Spleen (tissue), 7 donors: Measurements from ENCODE around the gene EFCAB9.

Experiments
- POLR2A ChIP-seq, 3 donors: fragments of 450-650 bp; IDR thresholded peaks; one replicate each; pipeline ENCODE4 v1.5.1; 2017; ENCODE audit warnings: antibody characterized with exemption in 3 of 3, mild to moderate bottlenecking in 1 of 3
- POLR2AphosphoS5 ChIP-seq, 3 donors: sonication (generic); formaldehyde crosslinking; IDR thresholded peaks; one replicate each; pipeline ENCODE4 v1.5.1; 2017; ENCODE audit warnings: antibody characterized with exemption in 3 of 3
- TF ChIP-seq, protein P1 (sequence below), 11 experiments: fragments of 200-600 bp in 7 of 11; fragments of 450-650 bp in 4 of 11; sonication (generic) in 4 of 11; IDR thresholded peaks in 8 of 11; conservative IDR thresholded peaks in 3 of 11; 1 replicate in 7 of 11; 2 replicates in 4 of 11; pipeline versions ENCODE4 v1.4.0 to v1.8.0; 2016 to 2021; ENCODE audit warnings: antibody characterized with exemption in 11 of 11, inconsistent platforms in 4 of 11, mild to moderate bottlenecking in 1 of 11
- donor health status: DM: no; HTN: no; CAD: no; lungs with moderate emphysema.
- donor health status: DM: no; HTN: no; CAD: no.
- donor health status: DM: no; HTN: no; CAD: no.

DNA sequence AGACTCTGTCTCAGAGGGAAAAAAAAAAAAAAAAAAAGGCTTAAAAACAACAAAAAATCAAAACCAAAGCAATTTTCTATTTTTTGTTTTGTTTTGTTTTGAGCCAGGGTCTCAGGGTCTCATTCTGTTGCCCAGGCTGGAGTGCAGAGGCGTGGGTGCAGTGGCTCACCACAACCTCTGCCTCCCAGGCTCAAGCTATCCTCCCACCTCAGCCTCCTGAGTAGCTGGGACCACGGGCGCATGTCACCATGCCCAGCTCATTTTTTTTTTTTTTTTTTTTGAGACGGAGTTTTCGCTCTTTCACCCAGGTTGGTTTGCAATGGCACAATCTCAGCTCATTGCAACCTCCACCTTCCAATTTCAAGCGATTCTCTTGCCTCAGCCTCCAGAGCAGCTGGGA is 11.7 kb upstream of the EFCAB9 start:
- TF ChIP-seq, protein P1, sequence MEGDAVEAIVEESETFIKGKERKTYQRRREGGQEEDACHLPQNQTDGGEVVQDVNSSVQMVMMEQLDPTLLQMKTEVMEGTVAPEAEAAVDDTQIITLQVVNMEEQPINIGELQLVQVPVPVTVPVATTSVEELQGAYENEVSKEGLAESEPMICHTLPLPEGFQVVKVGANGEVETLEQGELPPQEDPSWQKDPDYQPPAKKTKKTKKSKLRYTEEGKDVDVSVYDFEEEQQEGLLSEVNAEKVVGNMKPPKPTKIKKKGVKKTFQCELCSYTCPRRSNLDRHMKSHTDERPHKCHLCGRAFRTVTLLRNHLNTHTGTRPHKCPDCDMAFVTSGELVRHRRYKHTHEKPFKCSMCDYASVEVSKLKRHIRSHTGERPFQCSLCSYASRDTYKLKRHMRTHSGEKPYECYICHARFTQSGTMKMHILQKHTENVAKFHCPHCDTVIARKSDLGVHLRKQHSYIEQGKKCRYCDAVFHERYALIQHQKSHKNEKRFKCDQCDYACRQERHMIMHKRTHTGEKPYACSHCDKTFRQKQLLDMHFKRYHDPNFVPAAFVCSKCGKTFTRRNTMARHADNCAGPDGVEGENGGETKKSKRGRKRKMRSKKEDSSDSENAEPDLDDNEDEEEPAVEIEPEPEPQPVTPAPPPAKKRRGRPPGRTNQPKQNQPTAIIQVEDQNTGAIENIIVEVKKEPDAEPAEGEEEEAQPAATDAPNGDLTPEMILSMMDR (IDR thresholded peaks at IDR 0.05 in 8 of 11, conservative IDR thresholded peaks at IDR 0.05 in 3 of 11), result no peak
- TF ChIP-seq POLR2A (IDR thresholded peaks at IDR 0.05), result no peak
- no peak for TF ChIP-seq POLR2AphosphoS5 (IDR thresholded peaks at IDR 0.05)
